SK-N-SH treated with all-trans-retinoic acid at 6 μM for 48 hours (cell line): ENCODE measurements around the gene CATSPERB.

Experiments used
- ATAC-seq: fragments of 200-7000 bp; cut with Tn5 transposase; 3 replicates; pipeline ENCODE4 v1.9.1; 2020; ENCODE audit warnings: mild to moderate bottlenecking, moderate library complexity
- ARNTL ChIP-seq: fragments of 450-650 bp; formaldehyde crosslinking; IDR thresholded peaks from 2 replicates; pipeline ENCODE4 v1.5.0; 2020; ENCODE audit warnings: low read depth, mild to moderate bottlenecking, moderate library complexity, borderline replicate concordance
- BACH2 ChIP-seq: fragments of 250-450 bp; sonication (Bioruptor Pico); IDR thresholded peaks from 2 replicates; pipeline ENCODE4 v1.9.0; 2021; ENCODE audit warnings: mild to moderate bottlenecking, borderline replicate concordance
- CREB5 ChIP-seq: fragments of 250-450 bp; sonication (Bioruptor Pico); IDR thresholded peaks from 2 replicates; pipeline ENCODE4 v1.5.1; 2020; ENCODE audit warnings: low read depth, mild to moderate bottlenecking, moderate library complexity
- CSDC2 ChIP-seq: fragments of 250-450 bp; sonication (Bioruptor Pico); IDR thresholded peaks from 2 replicates; pipeline ENCODE4 v1.5.0; 2020; ENCODE audit warnings: mild to moderate bottlenecking, moderate library complexity
- CSRNP3 ChIP-seq: fragments of 250-450 bp; sonication (Bioruptor Pico); IDR thresholded peaks from 2 replicates; pipeline ENCODE4 v1.5.1; 2021; ENCODE audit warnings: mild to moderate bottlenecking, moderate library complexity
- GLIS3 ChIP-seq: fragments of 250-450 bp; sonication (Bioruptor Pico); IDR thresholded peaks from 2 replicates; pipeline ENCODE4 v1.5.0; 2020; ENCODE audit warnings: mild to moderate bottlenecking, moderate library complexity
- ISL1 ChIP-seq: fragments of 250-450 bp; sonication (Bioruptor Pico); IDR thresholded peaks from 2 replicates; pipeline ENCODE4 v2.1.2; 2022; ENCODE audit warnings: mild to moderate bottlenecking, moderate library complexity
- OSR1 ChIP-seq: fragments of 250-450 bp; sonication (Bioruptor Pico); IDR thresholded peaks from 2 replicates; pipeline ENCODE4 v1.8.0; 2022; ENCODE audit warnings: moderate library complexity, mild to moderate bottlenecking, inconsistent platforms
- POU6F1 ChIP-seq: fragments of 250-450 bp; sonication (Bioruptor Pico); IDR thresholded peaks from 2 replicates; pipeline ENCODE4 v1.8.0; 2021; ENCODE audit warnings: low read depth, mild to moderate bottlenecking, moderate library complexity, borderline replicate concordance
- PPARA ChIP-seq: fragments of 250-450 bp; sonication (Bioruptor Pico); IDR thresholded peaks from 2 replicates; pipeline ENCODE4 v1.5.0; 2020; ENCODE audit warnings: mild to moderate bottlenecking, borderline replicate concordance
- RARB ChIP-seq: fragments of 250-450 bp; sonication (Bioruptor Pico); IDR thresholded peaks from 2 replicates; pipeline ENCODE4 v1.8.0; 2021; ENCODE audit warnings: mild to moderate bottlenecking, moderate library complexity
- SNAI2 ChIP-seq: fragments of 250-450 bp; sonication (Bioruptor Pico); IDR thresholded peaks from 2 replicates; pipeline ENCODE4 v1.5.0; 2020; ENCODE audit warnings: mild to moderate bottlenecking, moderate library complexity
- TCF4 ChIP-seq: fragments of 250-450 bp; sonication (Bioruptor Pico); IDR thresholded peaks from 2 replicates; pipeline ENCODE4 v1.8.0; 2021; ENCODE audit warnings: mild to moderate bottlenecking, moderate library complexity, borderline replicate concordance
- TOX ChIP-seq: fragments of 250-450 bp; sonication (Bioruptor Pico); IDR thresholded peaks from 2 replicates; pipeline ENCODE4 v1.8.0; 2021; ENCODE audit warnings: mild to moderate bottlenecking, moderate library complexity, borderline replicate concordance
- TSHZ2 ChIP-seq: fragments of 250-450 bp; sonication (Bioruptor Pico); IDR thresholded peaks from 2 replicates; pipeline ENCODE4 v1.5.0; 2020; ENCODE audit warnings: mild to moderate bottlenecking, moderate library complexity
- ZC3H10 ChIP-seq: fragments of 250-450 bp; sonication (Bioruptor Pico); IDR thresholded peaks from 2 replicates; pipeline ENCODE4 v1.5.1; 2021; ENCODE audit warnings: mild to moderate bottlenecking, moderate library complexity
- ZFP3 ChIP-seq: fragments of 250-450 bp; sonication (Bioruptor Pico); IDR thresholded peaks from 2 replicates; pipeline ENCODE4 v1.5.0; 2020; ENCODE audit warnings: mild to moderate bottlenecking, moderate library complexity
- ZFP30 ChIP-seq: fragments of 450-650 bp; formaldehyde crosslinking; IDR thresholded peaks from 2 replicates; pipeline ENCODE4 v1.5.0; 2022; ENCODE audit warnings: mild to moderate bottlenecking, moderate library complexity
- ZNF565 ChIP-seq: fragments of 450-650 bp; formaldehyde crosslinking; conservative IDR thresholded peaks from 2 replicates; pipeline ENCODE4 v1.5.0; 2020; ENCODE audit warnings: low read depth, mild to moderate bottlenecking, moderate library complexity
- ZNF70 ChIP-seq: fragments of 450-650 bp; formaldehyde crosslinking; IDR thresholded peaks from 2 replicates; pipeline ENCODE4 v1.5.0; 2020; ENCODE audit warnings: mild to moderate bottlenecking, moderate library complexity
- ZNF8 ChIP-seq: fragments of 450-650 bp; formaldehyde crosslinking; IDR thresholded peaks from 2 replicates; pipeline ENCODE4 v1.5.0; 2020; ENCODE audit warnings: mild to moderate bottlenecking, moderate library complexity

CATSPERB gene

GRCh38 chr14:91754185-91754584 lies 22.3 kb upstream of the CATSPERB start:
- no peak for TF ChIP-seq ISL1
- no peak for TF ChIP-seq ARNTL (CRISPR knock-in tag)
- TF ChIP-seq TCF4, result no peak
- TF ChIP-seq CSRNP3 (CRISPR knock-in tag), result no peak
- TF ChIP-seq TOX, result no peak
- no peak for TF ChIP-seq CREB5 (CRISPR knock-in tag)
- no peak for TF ChIP-seq TSHZ2 (CRISPR knock-in tag)
- TF ChIP-seq ZFP3, result no peak
- no peak for ATAC-seq

- TF ChIP-seq ZNF565 (CRISPR knock-in tag) (no peak), ZC3H10 (CRISPR knock-in tag) (no peak), TSHZ2 (CRISPR knock-in tag) (no peak), BACH2 (no peak), ZFP30 (CRISPR knock-in tag) (no peak), PPARA (CRISPR knock-in tag) (no peak), RARB (CRISPR knock-in tag) (no peak), ARNTL (CRISPR knock-in tag) (no peak), CSRNP3 (CRISPR knock-in tag) (no peak), ZNF70 (no peak), OSR1 (CRISPR knock-in tag) (no peak), SNAI2 (CRISPR knock-in tag) (no peak), GLIS3 (CRISPR knock-in tag) (no peak), ZNF8 (CRISPR knock-in tag) (no peak), POU6F1 (CRISPR knock-in tag) (no peak), CSDC2 (CRISPR knock-in tag) (no peak), CREB5 (CRISPR knock-in tag) (no peak), TCF4 (no peak), ISL1 (no peak)
- TF ChIP-seq, all 23 proteins: peak for 0
- no peak for ATAC-seq
These were observed 21.7 kb upstream of the CATSPERB start for GRCh38 chr14:91753501-91754128.
